Measurements from ENCODE around the gene POLD4. TPM values are rescaled to one million over a fixed set of nuclear protein-coding genes. Genes with fewer than 3 reads are reported as not detected.

POLD4 gene
- total and polyA plus RNA-seq, 2 of the 13 experiments (the other 11 are each of a cell fraction or from before 2014, with no cell fraction given), result 10.5 to 27.4 TPM

- Histone ChIP-seq H3K27me3 (ENCODE audit: control insufficient read depth in 1 of 2, insufficient read depth in 2 of 2, low read length in 2 of 2) (no peaks in the 10 kb centered on the region), H3K4me1 (ENCODE audit: insufficient read depth, low read length) (peaks cover 12% of the 10 kb centered on the region), H3K27ac (ENCODE audit: extremely low read length, insufficient read depth, low read length) (no peak overlapping the region), H3K79me2 (ENCODE audit: insufficient read depth, low read length) (peaks cover 5% of the 10 kb centered on the region), H3K9me3 (ENCODE audit: low read length) (no peaks in the 10 kb centered on the region), H3K9ac (ENCODE audit: insufficient read depth, low read depth, low read length) (no peak overlapping the region), H2AFZ (ENCODE audit: low read length) (no peak overlapping the region), H3K4me2 (ENCODE audit: low read depth, low read length) (no peak overlapping the region), H3K4me3 (replicated peaks in 1 of 3; ENCODE audit: insufficient read depth in 1 of 3, low read depth in 2 of 3, low read length in 3 of 3) (no peak overlapping the region), H3K36me3 (replicated peaks in 1 of 2; ENCODE audit: control insufficient read depth in 1 of 2, insufficient read depth in 2 of 2, low read length in 2 of 2) (peaks cover 0 to 2% of the 10 kb centered on the region in 2 experiments; a peak in 3 of 5 replicates), H4K20me1 (ENCODE audit: insufficient read depth, low read length) (no peaks in the 10 kb centered on the region)
- intact Hi-C loops (cut with micrococcal nuclease; ENCODE audit: unreplicated experiment) (no loop called here), in situ Hi-C loops (cut with HindIII; ENCODE audit: extremely low pct_ligation_motif_present, low pct_unique_long_range_greater_than_20kb) (no loop called here)
- CTCF ChIA-PET (ENCODE audit: low intra/inter-chr PET ratio, low total read pairs), result no interaction called here
- DNase-seq (ENCODE audit: low spot score), result no peak
- no peak for ATAC-seq
- no peak for TF ChIP-seq KDM2A (CRISPR knock-in tag; IDR thresholded peaks at IDR 0.05; ENCODE audit: borderline replicate concordance, low read depth)
- no peak for TF ChIP-seq LBX2 (CRISPR knock-in tag; IDR thresholded peaks at IDR 0.05; ENCODE audit: borderline replicate concordance)
- TF ChIP-seq PAF1 (CRISPR knock-in tag; IDR thresholded peaks at IDR 0.05), result no peak
- TF ChIP-seq, protein P1, sequence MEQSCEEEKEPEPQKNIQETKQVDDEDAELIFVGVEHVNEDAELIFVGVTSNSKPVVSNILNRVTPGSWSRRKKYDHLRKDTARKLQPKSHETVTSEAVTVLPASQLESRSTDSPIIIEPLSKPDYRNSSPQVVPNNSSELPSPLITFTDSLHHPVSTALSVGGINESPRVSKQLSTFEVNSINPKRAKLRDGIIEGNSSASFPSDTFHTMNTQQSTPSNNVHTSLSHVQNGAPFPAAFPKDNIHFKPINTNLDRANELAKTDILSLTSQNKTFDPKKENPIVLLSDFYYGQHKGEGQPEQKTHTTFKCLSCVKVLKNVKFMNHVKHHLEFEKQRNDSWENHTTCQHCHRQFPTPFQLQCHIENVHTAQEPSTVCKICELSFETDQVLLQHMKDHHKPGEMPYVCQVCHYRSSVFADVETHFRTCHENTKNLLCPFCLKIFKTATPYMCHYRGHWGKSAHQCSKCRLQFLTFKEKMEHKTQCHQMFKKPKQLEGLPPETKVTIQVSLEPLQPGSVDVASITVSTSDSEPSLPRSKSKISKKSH (CRISPR knock-in tag; IDR thresholded peaks at IDR 0.05; ENCODE audit: borderline replicate concordance), result no peak
- TF ChIP-seq MEIS1 (CRISPR knock-in tag; IDR thresholded peaks at IDR 0.05; ENCODE audit: borderline replicate concordance), result no peak
- no peak for TF ChIP-seq SMAD9 (CRISPR knock-in tag; IDR thresholded peaks at IDR 0.05)
- TF ChIP-seq MAFK (conservative IDR thresholded peaks at IDR 0.05 in 1 of 2, IDR thresholded peaks at IDR 0.05 in 1 of 2; ENCODE audit: low read length in 2 of 2), result no peak
- TF ChIP-seq ZNF501 (CRISPR knock-in tag; IDR thresholded peaks at IDR 0.05), result no peak
- no peak for TF ChIP-seq GATAD1 (CRISPR knock-in tag; IDR thresholded peaks at IDR 0.05)
- TF ChIP-seq ZNF260 (CRISPR knock-in tag; IDR thresholded peaks at IDR 0.05; ENCODE audit: borderline replicate concordance, low read depth), result no peak
- WGBS (ENCODE audit: low lambda C conversion rate), result 91% methylated on average over 4 of the region's 11 CpGs
- POLR2A ChIA-PET, result interaction anchor here (0.9 kb wide), 1 partner anchor 8 kb away, joined by 3 read pairs; no protein-coding TSS in a partner anchor
- FAIRE-seq, result no peak
- BruUV-seq (replicated peaks), result no TSS peak
These were observed 44.2 kb downstream of the POLD4 start for GRCh38 chr11:67309166-67309565.
